ENCODE measurements around the gene SLCO1A2.

DNA sequence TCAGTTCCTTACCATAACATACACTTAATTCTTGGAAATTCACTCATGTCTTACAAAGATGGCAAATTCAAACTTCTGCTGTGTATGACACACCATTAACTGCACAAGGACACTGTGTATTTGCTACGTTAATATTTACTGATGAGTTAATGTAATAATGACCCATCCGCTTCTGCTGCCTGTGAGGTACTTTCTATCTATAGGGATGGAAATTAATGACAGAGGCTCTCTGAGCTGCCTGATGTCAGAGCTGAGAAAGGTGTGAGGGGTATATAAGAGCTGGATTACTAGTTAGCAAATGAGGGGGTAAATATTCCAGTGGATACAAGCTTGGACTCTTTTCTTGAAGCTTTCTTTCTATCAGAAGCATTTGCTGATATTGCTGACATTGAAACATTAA, 37.9 kb upstream of the SLCO1A2 start, which contains the start of gene IAPP:
- TF ChIP-seq, protein P1, sequence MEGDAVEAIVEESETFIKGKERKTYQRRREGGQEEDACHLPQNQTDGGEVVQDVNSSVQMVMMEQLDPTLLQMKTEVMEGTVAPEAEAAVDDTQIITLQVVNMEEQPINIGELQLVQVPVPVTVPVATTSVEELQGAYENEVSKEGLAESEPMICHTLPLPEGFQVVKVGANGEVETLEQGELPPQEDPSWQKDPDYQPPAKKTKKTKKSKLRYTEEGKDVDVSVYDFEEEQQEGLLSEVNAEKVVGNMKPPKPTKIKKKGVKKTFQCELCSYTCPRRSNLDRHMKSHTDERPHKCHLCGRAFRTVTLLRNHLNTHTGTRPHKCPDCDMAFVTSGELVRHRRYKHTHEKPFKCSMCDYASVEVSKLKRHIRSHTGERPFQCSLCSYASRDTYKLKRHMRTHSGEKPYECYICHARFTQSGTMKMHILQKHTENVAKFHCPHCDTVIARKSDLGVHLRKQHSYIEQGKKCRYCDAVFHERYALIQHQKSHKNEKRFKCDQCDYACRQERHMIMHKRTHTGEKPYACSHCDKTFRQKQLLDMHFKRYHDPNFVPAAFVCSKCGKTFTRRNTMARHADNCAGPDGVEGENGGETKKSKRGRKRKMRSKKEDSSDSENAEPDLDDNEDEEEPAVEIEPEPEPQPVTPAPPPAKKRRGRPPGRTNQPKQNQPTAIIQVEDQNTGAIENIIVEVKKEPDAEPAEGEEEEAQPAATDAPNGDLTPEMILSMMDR (IDR thresholded peaks at IDR 0.05; ENCODE audit: low read depth, low read length, poor library complexity, severe bottlenecking), result no peak
- TF ChIP-seq EZH2phosphoT487 (IDR thresholded peaks at IDR 0.05; ENCODE audit: borderline replicate concordance, low read length), result no peak
